Renal cortical epithelial cell (primary cell): ENCODE results near the gene SMYD3. TPM values are rescaled to one million over a fixed set of nuclear protein-coding genes. Genes with fewer than 3 reads are reported as not detected.
A peak's percentile ranks its signal among the peaks of the same experiment; 100 is the strongest.
"Not testable (repeated sequence)": the region's sequence is repeated elsewhere in the genome, so short reads cannot be mapped to it uniquely, and the experiment has no call there.

Source experiments
- DNase-seq: peaks from one replicate; pipeline ENCODE4 v3.0.0-alpha.2; 2011; ENCODE audit warnings: low read depth
- total RNA-seq: library from RNA; depleted of rRNA; stranded (reverse); fragments of >200 nt; gene quantifications from 2 replicates; pipeline ENCODE4 v1.2.3, GENCODE V29; 2014

Gene SMYD3
- total RNA-seq, 1 donor from 2014 or later: 29.5 TPM

DNA sequence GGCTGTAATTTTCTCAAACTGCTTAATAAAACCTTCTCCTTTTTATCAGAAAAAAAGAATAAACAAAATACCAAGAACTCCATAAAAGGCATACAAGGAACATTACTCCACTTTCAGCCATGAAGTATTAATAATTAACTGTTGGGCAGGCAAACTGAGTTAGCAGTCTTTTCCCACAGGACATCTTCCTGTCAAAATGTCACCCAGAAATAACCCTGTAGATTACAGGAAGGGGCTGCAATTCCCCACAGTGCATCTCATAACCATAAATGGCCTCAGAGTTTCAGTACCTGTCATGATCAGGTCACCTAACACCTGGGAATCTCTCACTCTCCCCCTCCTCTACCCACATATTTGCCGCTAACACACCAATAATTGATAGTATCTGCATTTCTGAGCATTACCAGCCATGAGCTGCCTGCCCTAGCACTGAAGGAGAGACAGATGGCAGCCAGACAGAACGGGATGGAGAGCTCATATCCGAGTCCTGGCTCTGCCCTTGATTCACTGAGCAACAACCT is 475.0 kb downstream of the SMYD3 start:
- DNase-seq: peak; percentile 83

DNA sequence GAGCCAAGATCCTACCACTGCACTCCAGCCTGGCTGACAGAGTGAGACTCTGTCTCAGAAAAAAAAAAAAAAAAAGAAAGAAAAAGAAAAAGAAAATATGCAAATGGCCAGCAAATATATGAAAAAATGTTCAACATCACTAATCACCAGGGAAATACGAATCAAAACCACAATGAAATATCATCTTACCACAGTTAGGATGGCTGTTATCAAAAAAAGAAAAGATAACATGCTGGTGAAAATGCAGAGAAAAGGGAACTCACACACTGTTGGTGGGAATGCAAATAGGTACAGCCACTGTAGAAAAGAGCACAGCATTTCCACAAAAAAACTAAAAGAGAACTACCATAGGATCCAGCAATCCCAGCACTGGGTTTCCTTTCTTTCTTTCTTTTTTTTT is 477.5 kb downstream of the SMYD3 start:
- DNase-seq: no peak

DNA sequence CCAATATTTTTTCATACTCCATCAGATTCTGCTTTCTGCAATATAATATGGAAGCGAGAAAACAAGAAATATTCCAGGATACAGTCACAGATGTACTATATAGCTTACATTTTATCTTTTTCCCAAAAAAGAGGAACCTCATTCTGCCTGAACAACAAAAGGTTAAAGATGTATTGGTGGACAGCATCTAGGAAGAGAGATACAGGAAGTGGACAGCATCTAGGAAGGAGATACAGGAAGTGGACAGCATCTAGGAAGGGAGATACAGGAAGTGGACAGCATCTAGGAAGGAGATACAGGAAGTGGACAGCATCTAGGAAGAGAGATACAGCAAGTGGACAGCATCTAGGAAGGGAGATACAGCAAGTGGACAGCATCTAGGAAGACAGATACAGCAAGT is 483.0 kb downstream of the SMYD3 start:
- DNase-seq: not testable (repeated sequence)

DNA sequence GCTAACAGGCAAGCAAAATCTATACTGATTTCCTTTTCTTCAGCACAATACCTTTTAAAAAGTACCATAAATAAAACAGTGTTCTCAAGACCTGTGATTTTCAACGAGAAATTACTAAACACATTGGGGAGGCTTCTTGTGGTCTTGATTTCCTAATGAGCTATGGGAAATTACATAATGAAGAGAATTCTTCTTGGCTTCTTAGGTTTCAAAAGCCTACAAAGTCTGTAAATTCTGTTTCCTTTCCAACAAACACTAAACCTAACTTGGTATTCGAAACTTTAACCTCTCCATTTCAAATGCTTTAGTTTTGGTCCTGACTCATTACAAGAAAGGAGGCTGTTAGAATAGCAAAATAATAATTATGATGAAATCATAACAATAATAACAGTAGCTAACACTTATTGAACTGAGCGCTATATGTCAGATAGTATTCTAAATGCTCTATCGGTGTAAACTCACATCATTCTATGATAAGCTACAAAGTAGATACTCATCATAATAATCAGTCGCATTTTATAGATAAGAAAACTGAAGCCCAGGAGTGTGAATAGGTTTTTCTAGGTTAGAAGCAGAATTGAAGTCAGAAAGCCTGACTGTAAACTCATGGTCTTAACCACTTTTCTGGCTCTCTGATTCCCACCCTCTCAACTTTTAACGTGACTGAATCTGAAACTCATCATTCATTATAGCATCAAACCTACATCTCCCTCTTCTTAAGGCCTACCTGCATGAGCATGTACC is 486.7 kb downstream of the SMYD3 start:
- DNase-seq: peak; percentile 22

DNA sequence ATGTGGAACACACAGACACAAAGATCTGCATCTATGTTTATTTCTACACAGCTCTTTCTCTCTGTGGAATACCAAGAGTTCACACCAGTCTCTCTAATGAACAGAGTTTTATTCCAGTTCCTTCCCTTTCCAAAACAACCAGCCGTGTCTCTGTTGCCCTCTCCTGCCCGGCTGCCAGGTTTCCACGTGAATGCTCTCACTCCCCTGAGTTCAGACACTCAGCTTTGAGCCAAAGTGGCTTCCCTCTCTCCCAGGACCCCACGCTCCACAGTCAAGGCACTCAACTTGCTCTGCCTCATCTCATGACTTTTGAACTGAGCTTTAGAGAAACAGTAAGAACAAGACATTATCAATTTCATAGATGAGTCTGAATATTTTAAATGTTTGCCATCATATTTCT is 488.9 kb downstream of the SMYD3 start:
- DNase-seq: no peak

DNA sequence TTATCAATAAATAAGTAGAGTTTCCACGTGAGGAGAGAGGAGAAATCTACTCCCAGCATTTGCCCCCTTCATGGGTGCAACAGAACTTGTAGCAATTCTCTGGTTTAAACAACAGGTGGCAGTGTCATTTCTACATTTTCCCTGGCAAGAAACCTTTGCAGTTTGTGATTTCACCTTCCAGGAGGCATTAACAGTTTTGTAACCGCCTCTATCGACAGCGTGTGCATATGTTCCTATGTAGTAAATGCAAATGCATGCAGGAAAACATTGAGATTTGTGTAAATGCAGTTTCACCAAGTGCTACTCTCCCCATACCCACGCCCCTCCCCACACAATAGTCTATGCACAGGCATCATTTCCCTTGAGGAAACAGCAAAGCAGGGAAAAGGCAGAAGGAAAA is 494.7 kb downstream of the SMYD3 start:
- DNase-seq: peak; percentile 62

DNA sequence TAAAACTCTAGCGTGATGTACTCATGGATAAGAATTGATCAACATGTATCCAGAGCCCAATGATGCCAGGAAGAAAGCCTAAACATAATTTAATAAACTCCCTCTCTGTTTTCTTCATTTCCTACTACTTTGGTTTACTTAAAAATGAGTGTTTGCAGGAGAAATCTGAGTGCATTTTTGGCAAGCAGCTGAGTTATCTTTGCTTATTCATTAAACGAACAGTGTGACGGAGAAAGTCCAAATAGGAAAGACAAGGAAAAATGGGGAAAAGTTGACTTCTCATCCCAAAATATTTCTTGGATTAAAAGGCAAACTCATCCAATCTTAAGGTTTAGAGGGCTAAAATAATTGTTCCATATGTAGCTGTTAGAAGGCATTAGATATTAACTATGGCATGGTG is 496.7 kb downstream of the SMYD3 start:
- DNase-seq: no peak

DNA sequence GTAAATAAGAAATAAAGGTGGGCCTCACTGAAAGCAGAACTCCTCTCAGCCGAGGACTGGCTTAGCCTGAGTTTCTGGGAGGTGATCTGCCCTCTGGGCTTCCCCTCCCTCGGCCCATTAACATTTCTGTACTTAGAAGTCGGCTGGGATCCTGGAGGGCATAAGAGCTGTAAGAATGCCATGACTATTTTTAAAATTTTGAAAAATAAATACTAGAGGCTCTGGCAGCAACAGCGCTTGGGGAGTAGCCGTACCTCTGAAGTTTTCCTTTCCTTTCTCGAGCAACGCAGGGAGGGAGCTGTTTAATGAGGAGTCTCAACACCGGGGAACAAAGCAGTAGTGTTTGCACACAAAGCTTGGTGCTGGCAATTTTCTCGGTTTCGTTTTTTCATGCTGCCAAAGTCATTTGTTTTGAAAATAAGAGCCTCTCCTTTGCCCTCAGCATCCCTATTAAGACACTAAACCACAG is 498.7 kb downstream of the SMYD3 start:
- DNase-seq: no peak

DNA sequence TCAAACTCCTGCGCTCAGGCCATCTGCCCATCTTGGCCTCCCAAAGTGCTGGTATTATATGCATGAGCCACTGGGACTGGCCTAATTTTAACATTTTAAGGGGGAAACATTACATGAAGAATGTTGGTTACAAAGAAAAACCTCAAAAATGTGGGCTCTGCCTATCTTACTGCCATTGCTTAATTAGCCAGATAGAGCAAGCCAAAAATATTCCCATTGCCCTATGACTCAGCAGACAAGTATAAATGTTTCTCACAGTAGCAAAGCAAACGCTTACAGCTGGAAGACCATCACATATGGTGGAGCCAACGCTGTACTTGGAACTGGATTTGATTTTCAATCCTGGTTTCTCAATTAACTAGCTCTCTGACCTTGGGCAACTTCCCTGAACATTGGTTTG is 502.0 kb downstream of the SMYD3 start:
- DNase-seq: peak; percentile 95

DNA sequence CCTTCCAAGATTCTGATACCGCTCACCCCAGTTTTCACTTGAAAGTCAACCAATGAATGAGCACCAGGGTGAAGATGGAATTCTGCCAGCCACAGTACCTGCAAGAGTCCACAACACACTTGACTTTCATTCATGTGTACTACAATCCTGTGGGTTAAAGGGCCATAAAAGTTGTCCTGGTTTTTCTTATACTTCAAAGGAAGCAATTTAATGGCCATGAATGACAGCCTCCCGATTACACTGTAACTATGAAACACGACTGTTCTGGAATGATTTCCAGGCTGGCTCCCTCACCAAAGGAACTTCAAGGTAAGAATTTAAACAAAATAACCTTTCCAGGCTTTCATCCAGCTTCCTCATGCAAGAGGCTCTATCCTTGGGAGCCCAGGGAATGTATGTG is 502.8 kb downstream of the SMYD3 start:
- peak; percentile 88 for DNase-seq

DNA sequence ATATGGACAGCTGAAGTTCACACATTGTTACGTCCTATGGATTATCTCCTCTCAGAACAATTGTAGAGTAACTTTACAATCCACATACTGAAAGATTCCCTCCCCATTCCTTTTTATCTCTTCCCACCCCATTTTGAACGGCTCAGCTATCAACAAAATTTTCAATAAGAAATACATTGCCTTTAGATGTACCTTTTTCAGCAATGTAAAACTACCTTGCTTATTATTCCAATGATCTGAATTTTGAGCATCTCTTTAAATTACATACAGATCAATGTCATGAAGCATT is 503.7 kb downstream of the SMYD3 start:
- no peak for DNase-seq

DNA sequence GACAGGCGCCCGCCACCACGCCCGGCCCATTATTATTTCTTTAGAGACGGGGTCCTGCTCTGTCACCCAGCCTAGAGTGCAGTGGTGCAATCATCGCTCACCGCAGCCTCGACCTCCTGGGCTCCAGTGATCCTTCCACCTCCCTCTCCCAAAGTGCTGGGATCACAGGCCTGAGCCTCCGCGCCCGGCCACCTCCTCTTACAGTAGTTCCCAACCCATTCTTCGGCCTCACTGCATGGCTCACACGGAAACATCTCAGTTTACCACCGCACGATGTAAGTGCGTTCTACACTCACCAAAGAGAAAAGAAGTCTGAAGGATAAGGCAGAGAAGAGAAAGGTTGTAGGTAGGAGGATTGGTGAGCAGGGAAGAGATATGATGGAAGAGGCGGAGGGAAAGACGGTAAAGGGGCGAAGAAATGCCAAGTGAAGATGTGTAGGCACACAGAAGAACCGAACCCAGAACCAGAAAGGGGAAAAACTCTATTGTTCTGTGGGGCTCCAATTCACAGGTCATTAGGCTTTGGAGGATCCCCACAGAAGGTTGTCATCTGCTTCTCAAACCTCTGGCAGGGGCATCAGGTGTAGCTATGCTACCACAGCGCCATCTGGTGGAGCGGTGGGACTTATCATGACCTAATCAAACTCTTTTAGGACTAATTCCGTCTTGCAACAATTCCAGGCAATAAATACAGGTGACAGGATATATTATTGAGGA is 504.2 kb downstream of the SMYD3 start:
- DNase-seq: peak; percentile 82

DNA sequence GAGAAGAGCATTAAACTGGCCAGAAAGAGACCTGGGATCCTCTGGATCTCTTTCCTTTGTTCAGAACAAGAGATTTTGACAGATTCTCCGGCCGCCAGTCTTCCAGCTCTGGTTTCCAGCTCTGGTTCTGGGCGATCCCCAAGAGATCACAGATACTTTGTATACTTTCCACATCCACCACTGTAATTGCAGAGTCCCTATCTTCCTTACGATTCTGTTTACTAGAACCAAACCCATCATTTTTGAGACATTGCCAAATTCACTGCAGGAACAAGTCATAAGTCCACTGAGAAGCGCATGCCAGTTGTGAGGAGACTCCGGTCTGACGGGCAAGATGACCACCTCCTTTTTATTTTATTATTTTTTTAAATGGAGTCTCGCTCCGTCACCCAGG is 505.2 kb downstream of the SMYD3 start:
- no peak for DNase-seq

DNA sequence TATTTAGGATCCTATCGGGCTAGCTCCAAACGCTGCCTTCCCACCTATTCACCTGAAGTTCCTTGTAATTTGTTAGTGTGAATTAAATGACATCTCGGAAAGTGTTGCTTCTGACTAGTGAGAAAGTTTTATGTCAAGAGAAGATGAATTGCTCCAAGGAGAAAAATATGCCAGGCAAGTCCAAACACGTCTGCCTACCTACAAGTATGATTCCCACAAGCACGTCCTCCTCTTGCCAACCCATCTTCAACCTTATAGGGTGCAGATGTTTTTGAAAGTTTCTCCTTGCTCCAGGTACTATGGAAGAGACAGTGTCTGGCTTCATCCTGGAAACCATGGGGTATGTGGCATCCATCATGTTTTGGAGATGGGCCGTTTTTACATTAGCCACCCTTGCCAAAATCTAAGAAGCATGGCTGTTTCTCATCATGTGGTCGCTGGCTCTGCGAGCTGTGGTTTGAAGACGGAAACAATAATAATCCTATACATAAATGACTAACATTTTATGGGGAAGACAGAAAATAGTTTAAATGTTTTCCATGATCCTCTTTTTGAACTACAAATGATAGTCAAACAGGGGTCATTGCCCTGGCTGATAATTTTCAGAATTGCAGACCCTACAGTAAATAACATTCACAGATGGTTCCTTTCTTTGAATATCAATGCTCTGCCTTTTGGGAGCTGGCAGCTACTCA is 505.8 kb downstream of the SMYD3 start:
- no peak for DNase-seq

DNA sequence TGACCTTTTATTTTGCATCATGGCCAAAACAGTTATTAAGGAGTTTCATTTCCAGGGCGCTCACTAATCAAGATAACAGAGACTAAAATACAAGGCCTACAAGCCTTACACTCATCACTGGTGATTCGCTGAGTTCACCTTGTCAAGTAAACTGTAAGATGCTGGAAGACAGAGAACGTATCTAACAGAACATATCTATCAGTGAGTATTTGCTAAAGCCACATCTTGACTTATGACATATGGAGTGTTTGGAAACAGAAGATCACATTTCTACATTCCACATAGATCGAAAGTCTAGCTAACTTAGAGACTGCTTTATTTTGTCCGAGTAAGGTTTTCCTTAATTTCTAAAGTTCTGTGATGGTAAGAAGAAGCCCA is 506.5 kb downstream of the SMYD3 start:
- no peak for DNase-seq

DNA sequence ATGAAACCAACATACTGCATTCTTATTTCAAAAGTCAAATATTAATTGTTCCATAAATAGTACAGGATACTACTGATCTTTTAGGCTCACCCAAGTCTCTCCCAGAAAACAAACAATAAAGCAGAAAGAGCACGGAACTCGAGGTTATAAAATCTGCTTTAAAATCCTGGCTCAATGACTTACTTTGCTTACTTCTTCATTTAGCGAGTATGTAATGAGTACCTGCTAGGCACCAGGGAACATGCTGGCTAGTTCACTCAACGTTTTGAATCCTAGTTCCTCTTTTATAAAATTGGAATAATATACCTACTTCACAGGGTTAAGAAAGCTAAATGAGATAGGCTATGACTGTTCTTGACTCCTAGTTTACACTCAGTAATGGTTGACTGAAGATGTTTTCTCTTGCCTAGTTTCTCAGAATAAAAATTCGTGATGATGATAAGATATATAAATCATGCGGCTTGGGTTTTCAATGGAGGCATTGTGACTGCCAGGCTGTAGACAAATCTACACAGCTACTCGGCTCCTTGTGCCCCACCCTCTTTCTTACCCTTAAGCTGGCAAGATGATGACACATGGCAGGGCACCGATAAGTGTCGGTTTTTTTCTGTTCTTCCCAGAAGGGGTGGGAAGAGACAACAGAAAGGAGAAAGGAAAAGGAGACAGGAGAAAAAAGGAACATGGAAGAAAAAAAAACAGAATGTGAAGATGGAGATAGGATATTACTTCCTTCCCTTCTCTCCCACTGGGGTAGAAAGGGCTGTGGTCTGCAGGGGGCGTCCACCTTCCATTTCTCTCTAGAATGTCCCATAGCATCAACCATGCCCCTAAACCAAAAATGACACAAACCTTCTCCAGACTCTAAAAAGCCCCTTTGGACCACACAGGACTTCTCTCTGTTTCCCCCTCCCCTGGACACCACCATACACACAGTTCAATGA is 507.1 kb downstream of the SMYD3 start:
- DNase-seq: no peak

DNA sequence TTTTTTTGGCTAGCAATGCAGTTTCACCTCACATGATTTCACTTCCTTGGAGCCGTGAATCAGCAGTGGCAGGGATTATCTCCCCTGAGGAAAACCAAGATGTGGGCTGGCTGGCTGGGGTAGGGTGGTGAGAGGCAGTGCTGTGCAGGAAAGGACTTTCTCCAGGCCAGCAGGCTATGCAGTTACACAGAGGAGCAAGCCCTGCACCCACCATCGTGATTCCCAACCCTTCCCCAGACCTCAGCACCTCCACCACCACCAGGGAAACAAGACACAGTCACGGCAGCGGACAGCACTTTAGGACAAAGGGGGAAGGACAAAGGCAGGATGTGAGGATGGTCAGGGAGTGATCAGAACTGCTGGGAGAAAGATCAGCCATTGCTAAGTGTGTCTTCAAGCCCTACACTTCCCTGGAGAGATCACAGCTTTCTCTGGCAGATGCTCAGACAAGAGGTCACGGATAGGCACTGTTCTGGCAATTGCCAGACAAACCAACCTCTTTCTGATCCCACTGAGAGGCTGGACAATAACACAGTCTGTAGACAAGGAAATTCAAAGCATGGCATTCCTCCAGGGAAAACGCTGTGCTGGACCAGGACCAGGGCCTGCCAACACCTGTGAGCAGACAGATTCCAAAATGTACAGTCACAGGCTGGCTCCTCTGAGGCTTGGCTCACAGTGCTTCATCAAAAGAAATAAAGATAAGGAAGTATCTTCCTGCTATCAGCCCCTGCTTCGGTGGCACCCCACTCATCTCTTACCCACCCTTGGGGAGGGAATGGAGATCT is 509.4 kb downstream of the SMYD3 start:
- peak; percentile 43 for DNase-seq

DNA sequence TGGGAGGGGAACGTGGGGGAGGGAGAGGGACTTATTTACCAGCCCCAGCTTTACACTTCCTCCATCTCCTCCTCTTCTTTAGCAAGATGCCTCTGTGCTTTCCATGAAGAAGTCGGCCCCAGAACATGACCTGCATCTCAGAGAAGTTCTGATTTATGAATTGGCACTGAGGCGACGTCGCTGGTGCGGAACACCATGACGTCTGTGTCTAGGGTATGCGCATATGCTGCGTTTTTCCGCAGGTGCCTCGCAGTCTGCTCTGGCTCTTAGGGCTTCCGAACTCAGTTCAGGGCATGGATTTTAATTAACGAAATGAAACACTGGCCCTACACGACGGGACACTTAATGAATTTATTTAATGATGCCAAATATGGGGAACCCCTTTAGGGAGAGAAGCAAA is 510.3 kb downstream of the SMYD3 start:
- no peak for DNase-seq

DNA sequence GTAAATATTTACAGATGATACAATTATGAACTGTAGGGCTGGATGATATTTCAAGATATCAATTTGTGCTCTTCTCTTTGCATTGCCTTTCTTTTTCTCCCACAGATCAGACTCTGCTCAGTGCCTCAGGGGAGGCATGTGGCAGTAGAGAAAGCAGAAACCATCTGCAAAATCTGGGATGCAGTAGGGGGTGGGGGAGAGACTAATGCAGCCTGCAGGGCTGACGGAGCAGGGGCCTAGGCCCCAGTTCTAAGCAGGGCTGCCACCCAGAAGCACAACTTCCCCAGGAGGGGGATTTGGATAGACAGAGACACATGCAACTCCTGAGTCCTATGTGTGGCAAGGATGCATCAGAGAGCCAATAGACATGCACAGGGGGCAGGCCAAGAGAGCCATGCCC is 511.6 kb downstream of the SMYD3 start:
- DNase-seq: no peak

DNA sequence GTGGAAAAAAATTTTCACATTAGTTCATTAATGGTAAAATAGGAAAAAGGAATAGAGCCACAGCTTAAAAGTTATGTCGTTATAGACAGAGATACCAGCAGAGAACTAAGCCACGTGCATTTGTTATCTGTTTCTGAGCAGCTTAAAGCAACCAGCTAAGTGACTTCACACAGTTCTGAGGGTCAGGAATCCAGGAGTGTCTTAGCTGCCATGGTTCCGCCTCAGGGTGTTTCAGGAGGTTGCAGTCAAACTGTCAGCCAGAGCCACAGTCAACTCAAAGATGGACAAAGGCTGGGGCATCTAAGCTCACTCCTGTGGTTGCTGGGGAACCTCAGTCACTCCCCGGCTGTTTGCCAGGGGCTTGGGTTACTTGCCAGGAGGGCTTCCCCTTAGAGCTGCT is 515.8 kb downstream of the SMYD3 start:
- DNase-seq: no peak
